HG03460 (cell line): ENCODE measurements around the gene GLB1L.

Experiments
- ATAC-seq: cut with Tn5 transposase; IDR thresholded peaks from one replicate; pipeline ENCODE4 v1.9.1; 2021; ENCODE audit not compliant: unreplicated experiment

GLB1L gene

GRCh38 chr2:219253753-219254589 lies 8.7 kb upstream of the GLB1L start, which contains the start of gene TUBA4A:
TUBA4A (minus strand) TSS chr2:219253918; CDS start chr2:219253858, 60 bp downstream.
- peak; percentile 42 for ATAC-seq

GRCh38 chr2:219252900-219253752 lies 7.9 kb upstream of the GLB1L start, which contains the start of gene TUBA4B:
TUBA4B (plus strand) TSS chr2:219253243; CDS start chr2:219253408, 165 bp downstream.
- ATAC-seq = peak; percentile 1

GRCh38 chr2:219252570-219252899 lies 7.3 kb upstream of the GLB1L start:
- no peak for ATAC-seq

GRCh38 chr2:219252084-219252483 lies 6.8 kb upstream of the GLB1L start:
- ATAC-seq = no peak

- ATAC-seq = no peak
Measured at GRCh38 chr2:219251656-219252055, 6.4 kb upstream of the GLB1L start.

GRCh38 chr2:219250049-219250781 lies 5.0 kb upstream of the GLB1L start:
- no peak for ATAC-seq

- ATAC-seq = peak; percentile 49
Measured at GRCh38 chr2:219249203-219249980, 4.1 kb upstream of the GLB1L start.

GRCh38 chr2:219248845-219249202 lies 3.6 kb upstream of the GLB1L start:
- no peak for ATAC-seq

GRCh38 chr2:219247678-219248642 lies 2.7 kb upstream of the GLB1L start:
- peak; percentile 25 for ATAC-seq

GRCh38 chr2:219246559-219246958 lies 1.3 kb upstream of the GLB1L start:
- ATAC-seq = no peak

- ATAC-seq = no peak
Measured at GRCh38 chr2:219245899-219246230, 621 bp upstream of the GLB1L start.

- no peak for ATAC-seq
Measured at GRCh38 chr2:219244789-219245147, 476 bp downstream of the GLB1L start.

GRCh38 chr2:219243291-219243761 lies 1.9 kb downstream of the GLB1L start:
- no peak for ATAC-seq

GRCh38 chr2:219234331-219234730 lies 10.9 kb downstream of the GLB1L start:
- no peak for ATAC-seq

- peak; percentile 20 for ATAC-seq
Measured at GRCh38 chr2:219230059-219230540, 15.1 kb downstream of the GLB1L start.

GRCh38 chr2:219229305-219230058 lies 15.8 kb downstream of the GLB1L start, which contains the start of the genes ANKZF1 and ATG9A:
ANKZF1 (plus strand) TSS chr2:219229806; CDS start chr2:219230258, 452 bp downstream.
ATG9A (minus strand) TSS chr2:219229636; CDS start chr2:219228024, 1,612 bp downstream.
- peak; percentile 96 for ATAC-seq

GRCh38 chr2:219228911-219229304 lies 16.3 kb downstream of the GLB1L start:
- ATAC-seq = no peak
